ENCODE data around the gene GRIA2.

The GRIA2 gene

GRCh38 chr4:157231525-157231924 lies 11.0 kb downstream of the GRIA2 start:
- H3K4me2 ChIP-seq (ENCODE audit: insufficient read depth, low read length), result no peak overlapping the region
- no peak for DNase-seq
- no peaks in the 10 kb centered on the region for H3K27me3 ChIP-seq (ENCODE audit: insufficient read depth, low read length, poor library complexity)
- H3K27ac ChIP-seq (ENCODE audit: low read length), result no peak overlapping the region
- no peaks in the 10 kb centered on the region for H3K79me2 ChIP-seq (ENCODE audit: insufficient read depth, low read length)
- ATAC-seq (ENCODE audit: insufficient read depth, low read depth), result no peak
- H4K20me1 ChIP-seq (ENCODE audit: insufficient read depth, low read length), result no peaks in the 10 kb centered on the region
- H3K9ac ChIP-seq (ENCODE audit: low read depth, low read length), result no peak overlapping the region
- no peak overlapping the region for H2AFZ ChIP-seq (ENCODE audit: low read depth, low read length)
- no peaks in the 10 kb centered on the region for H3K4me1 ChIP-seq (ENCODE audit: insufficient read depth, low read length)
- TF ChIP-seq, protein P1, sequence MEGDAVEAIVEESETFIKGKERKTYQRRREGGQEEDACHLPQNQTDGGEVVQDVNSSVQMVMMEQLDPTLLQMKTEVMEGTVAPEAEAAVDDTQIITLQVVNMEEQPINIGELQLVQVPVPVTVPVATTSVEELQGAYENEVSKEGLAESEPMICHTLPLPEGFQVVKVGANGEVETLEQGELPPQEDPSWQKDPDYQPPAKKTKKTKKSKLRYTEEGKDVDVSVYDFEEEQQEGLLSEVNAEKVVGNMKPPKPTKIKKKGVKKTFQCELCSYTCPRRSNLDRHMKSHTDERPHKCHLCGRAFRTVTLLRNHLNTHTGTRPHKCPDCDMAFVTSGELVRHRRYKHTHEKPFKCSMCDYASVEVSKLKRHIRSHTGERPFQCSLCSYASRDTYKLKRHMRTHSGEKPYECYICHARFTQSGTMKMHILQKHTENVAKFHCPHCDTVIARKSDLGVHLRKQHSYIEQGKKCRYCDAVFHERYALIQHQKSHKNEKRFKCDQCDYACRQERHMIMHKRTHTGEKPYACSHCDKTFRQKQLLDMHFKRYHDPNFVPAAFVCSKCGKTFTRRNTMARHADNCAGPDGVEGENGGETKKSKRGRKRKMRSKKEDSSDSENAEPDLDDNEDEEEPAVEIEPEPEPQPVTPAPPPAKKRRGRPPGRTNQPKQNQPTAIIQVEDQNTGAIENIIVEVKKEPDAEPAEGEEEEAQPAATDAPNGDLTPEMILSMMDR (IDR thresholded peaks at IDR 0.05; ENCODE audit: borderline replicate concordance, extremely low read depth, low read length, poor library complexity, severe bottlenecking), result no peak
- no peak for TF ChIP-seq EZH2 (IDR thresholded peaks at IDR 0.05; ENCODE audit: borderline replicate concordance, low read depth, low read length, severe bottlenecking)
- H3K9me3 ChIP-seq (ENCODE audit: insufficient read depth, low read length, severe bottlenecking), result no peaks in the 10 kb centered on the region
- H3K36me3 ChIP-seq (ENCODE audit: insufficient read depth, low read length), result no peaks in the 10 kb centered on the region
- no peak overlapping the region for H3K4me3 ChIP-seq (ENCODE audit: low read depth in 1 of 2, low read length in 2 of 2)

DNA sequence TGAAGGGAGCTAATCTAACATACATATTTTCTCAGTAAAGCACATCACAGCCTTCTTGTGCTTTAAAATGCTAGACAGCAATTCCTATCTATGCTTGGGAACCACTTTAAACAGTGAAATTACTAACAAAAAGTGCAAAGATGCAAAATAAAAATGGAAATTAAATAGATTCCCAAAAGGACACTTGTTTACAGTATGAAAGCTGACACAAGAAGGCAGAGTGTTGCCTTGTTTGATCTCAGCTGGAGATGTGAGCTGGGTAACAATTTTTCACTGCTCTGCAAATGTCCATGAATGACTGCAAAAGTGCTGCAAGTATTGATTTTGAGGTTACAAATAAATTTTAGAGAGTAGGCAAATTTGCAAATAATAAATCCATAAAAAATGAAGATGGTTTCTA lies 22.3 kb downstream of the GRIA2 start:
- no peak overlapping the region for H3K4me3 ChIP-seq (ENCODE audit: low read depth in 1 of 2, low read length in 2 of 2)
- no peak for DNase-seq
- H4K20me1 ChIP-seq (ENCODE audit: insufficient read depth, low read length), result no peaks in the 10 kb centered on the region

DNA sequence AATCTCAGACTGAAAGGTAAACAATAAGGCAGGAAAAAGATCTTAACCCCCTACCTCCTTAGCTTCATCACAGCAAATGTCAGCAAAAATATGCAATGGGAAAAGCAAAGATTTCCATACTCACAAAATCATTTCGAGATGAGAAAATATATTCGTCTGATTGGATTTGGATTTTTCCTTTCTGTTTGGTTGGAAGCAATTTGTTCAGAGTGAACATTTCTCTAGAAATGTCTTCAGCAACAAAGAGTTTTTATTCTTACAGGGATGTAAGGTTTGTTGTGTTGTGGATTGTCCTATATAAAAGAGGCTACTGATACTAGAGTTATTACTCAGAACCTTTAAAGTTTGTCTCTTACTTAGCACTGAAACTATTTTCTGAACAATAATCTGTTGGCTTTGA lies 23.8 kb downstream of the GRIA2 start:
- Histone ChIP-seq H3K4me1 (ENCODE audit: insufficient read depth, low read length) (no peaks in the 10 kb centered on the region), H3K36me3 (ENCODE audit: insufficient read depth, low read length) (no peaks in the 10 kb centered on the region), H2AFZ (ENCODE audit: low read depth, low read length) (no peak overlapping the region), H4K20me1 (ENCODE audit: insufficient read depth, low read length) (no peaks in the 10 kb centered on the region), H3K4me2 (ENCODE audit: insufficient read depth, low read length) (no peak overlapping the region), H3K79me2 (ENCODE audit: insufficient read depth, low read length) (no peaks in the 10 kb centered on the region), H3K27ac (ENCODE audit: low read length) (no peak overlapping the region), H3K9me3 (ENCODE audit: insufficient read depth, low read length, severe bottlenecking) (no peaks in the 10 kb centered on the region), H3K27me3 (ENCODE audit: insufficient read depth, low read length, poor library complexity) (no peaks in the 10 kb centered on the region), H3K9ac (ENCODE audit: low read depth, low read length) (no peak overlapping the region), H3K4me3 (ENCODE audit: low read depth in 1 of 2, low read length in 2 of 2) (no peak overlapping the region)
- DNase-seq (no peak), ATAC-seq (ENCODE audit: insufficient read depth, low read depth) (no peak)
- TF ChIP-seq, protein P1 (IDR thresholded peaks at IDR 0.05; ENCODE audit: borderline replicate concordance, extremely low read depth, low read length, poor library complexity, severe bottlenecking), result no peak
- TF ChIP-seq EZH2 (IDR thresholded peaks at IDR 0.05; ENCODE audit: borderline replicate concordance, low read depth, low read length, severe bottlenecking), result no peak

More for the DNA sequence above, 22.3 kb downstream of the GRIA2 start:
- H2AFZ ChIP-seq (ENCODE audit: low read depth, low read length), result no peak overlapping the region
- H3K4me2 ChIP-seq (ENCODE audit: insufficient read depth, low read length), result no peak overlapping the region
- H3K79me2 ChIP-seq (ENCODE audit: insufficient read depth, low read length), result no peaks in the 10 kb centered on the region
- H3K27ac ChIP-seq (ENCODE audit: low read length), result no peak overlapping the region
- ATAC-seq (ENCODE audit: insufficient read depth, low read depth), result no peak
- H3K9me3 ChIP-seq (ENCODE audit: insufficient read depth, low read length, severe bottlenecking), result no peaks in the 10 kb centered on the region
- no peaks in the 10 kb centered on the region for H3K27me3 ChIP-seq (ENCODE audit: insufficient read depth, low read length, poor library complexity)
- no peak for TF ChIP-seq EZH2 (IDR thresholded peaks at IDR 0.05; ENCODE audit: borderline replicate concordance, low read depth, low read length, severe bottlenecking)
- TF ChIP-seq, protein P1 (IDR thresholded peaks at IDR 0.05; ENCODE audit: borderline replicate concordance, extremely low read depth, low read length, poor library complexity, severe bottlenecking), result no peak
- no peaks in the 10 kb centered on the region for H3K4me1 ChIP-seq (ENCODE audit: insufficient read depth, low read length)
- H3K9ac ChIP-seq (ENCODE audit: low read depth, low read length), result no peak overlapping the region
- no peaks in the 10 kb centered on the region for H3K36me3 ChIP-seq (ENCODE audit: insufficient read depth, low read length)

DNA sequence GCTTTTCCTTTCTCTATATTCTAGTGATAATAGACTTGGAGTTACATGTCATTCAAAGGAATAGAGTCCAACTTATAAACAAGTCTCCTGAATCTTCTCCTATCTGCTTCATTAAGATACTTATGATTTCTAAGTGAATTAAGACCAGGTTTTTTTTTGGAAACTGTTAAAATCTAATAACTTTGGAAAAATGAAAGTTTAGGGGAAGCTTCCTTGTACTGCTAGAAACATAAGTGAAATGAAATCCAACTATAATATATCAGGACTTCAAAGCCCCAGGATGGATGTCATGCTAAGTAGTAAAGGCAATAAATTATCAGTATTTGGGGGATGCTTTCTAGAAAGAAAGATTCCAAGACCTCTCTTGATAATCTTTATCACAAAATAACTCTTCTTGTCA lies 24.8 kb downstream of the GRIA2 start:
- Histone ChIP-seq H3K36me3 (ENCODE audit: insufficient read depth, low read length) (no peaks in the 10 kb centered on the region), H3K27me3 (ENCODE audit: insufficient read depth, low read length, poor library complexity) (no peaks in the 10 kb centered on the region), H3K4me3 (ENCODE audit: low read depth in 1 of 2, low read length in 2 of 2) (no peak overlapping the region), H4K20me1 (ENCODE audit: insufficient read depth, low read length) (no peaks in the 10 kb centered on the region), H3K4me2 (ENCODE audit: insufficient read depth, low read length) (no peak overlapping the region), H3K79me2 (ENCODE audit: insufficient read depth, low read length) (no peaks in the 10 kb centered on the region), H3K4me1 (ENCODE audit: insufficient read depth, low read length) (no peaks in the 10 kb centered on the region), H2AFZ (ENCODE audit: low read depth, low read length) (no peak overlapping the region), H3K9me3 (ENCODE audit: insufficient read depth, low read length, severe bottlenecking) (no peaks in the 10 kb centered on the region), H3K27ac (ENCODE audit: low read length) (no peak overlapping the region), H3K9ac (ENCODE audit: low read depth, low read length) (no peak overlapping the region)
- no peak for ATAC-seq (ENCODE audit: insufficient read depth, low read depth)
- DNase-seq, result no peak
- no peak for TF ChIP-seq EZH2 (IDR thresholded peaks at IDR 0.05; ENCODE audit: borderline replicate concordance, low read depth, low read length, severe bottlenecking)
- TF ChIP-seq, protein P1 (IDR thresholded peaks at IDR 0.05; ENCODE audit: borderline replicate concordance, extremely low read depth, low read length, poor library complexity, severe bottlenecking), result no peak

All from DND-41 (cell line).